ENCODE measurements around the gene NUBPL. TPM values are rescaled to one million over a fixed set of nuclear protein-coding genes. Genes with fewer than 3 reads are reported as not detected.
"Not testable (repeated sequence)": the region's sequence is repeated elsewhere in the genome, so short reads cannot be mapped to it uniquely, and the experiment has no call there.

Gene NUBPL
- total RNA-seq, 1 donor from 2014 or later: 12.5 TPM

DNA sequence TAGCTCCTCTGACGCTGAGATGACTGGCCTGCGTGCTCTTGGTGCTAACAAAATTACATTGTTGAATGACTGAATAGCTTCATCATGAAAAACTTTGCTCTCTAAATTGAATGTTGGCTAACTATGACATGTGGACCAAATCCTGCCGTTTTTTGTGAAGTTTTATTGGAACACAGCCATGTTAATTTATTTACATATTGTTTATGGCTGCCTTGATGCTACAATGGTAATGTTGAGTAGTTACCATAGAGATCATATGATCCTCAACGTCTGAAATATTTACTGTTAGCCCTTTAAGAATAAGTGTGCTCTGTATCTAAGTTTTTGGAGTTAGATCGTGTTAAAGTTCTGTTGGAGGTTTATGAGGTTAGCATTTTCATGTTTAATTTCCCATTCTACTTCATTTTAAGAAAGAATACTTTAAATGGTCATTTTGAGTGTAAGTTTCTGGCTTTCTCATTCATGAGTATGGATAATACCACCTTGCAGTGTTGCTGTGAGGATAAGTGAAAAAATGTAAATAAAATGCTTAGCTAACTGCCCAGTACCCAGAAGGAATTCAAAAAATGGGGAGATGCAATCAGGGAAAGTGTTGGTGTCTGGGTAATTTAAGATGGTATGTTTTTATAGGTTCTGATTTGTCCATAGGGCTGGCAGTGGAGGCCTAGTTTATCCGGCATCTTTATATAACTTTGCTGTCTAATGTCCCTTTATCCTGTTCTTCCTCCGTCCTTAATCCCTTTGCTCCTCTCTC, 35.3 kb downstream of the NUBPL start:
- Mint-ChIP-seq H3K36me3 (ENCODE audit: unreplicated experiment) (no peaks in the 10 kb centered on the region), H3K27me3 (ENCODE audit: unreplicated experiment) (peaks cover 2% of the 10 kb centered on the region), H3K4me1 (ENCODE audit: low read depth, unreplicated experiment) (no peaks in the 10 kb centered on the region), H3K4me3 (ENCODE audit: unreplicated experiment) (no peak overlapping the region), H3K9me3 (ENCODE audit: unreplicated experiment) (no peaks in the 10 kb centered on the region), H3K27ac (ENCODE audit: unreplicated experiment) (no peak overlapping the region)
- no peak for DNase-seq
- TF ChIP-seq, protein P1, sequence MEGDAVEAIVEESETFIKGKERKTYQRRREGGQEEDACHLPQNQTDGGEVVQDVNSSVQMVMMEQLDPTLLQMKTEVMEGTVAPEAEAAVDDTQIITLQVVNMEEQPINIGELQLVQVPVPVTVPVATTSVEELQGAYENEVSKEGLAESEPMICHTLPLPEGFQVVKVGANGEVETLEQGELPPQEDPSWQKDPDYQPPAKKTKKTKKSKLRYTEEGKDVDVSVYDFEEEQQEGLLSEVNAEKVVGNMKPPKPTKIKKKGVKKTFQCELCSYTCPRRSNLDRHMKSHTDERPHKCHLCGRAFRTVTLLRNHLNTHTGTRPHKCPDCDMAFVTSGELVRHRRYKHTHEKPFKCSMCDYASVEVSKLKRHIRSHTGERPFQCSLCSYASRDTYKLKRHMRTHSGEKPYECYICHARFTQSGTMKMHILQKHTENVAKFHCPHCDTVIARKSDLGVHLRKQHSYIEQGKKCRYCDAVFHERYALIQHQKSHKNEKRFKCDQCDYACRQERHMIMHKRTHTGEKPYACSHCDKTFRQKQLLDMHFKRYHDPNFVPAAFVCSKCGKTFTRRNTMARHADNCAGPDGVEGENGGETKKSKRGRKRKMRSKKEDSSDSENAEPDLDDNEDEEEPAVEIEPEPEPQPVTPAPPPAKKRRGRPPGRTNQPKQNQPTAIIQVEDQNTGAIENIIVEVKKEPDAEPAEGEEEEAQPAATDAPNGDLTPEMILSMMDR (IDR thresholded peaks at IDR 0.05; ENCODE audit: partially characterized antibody, unreplicated experiment): no peak

DNA sequence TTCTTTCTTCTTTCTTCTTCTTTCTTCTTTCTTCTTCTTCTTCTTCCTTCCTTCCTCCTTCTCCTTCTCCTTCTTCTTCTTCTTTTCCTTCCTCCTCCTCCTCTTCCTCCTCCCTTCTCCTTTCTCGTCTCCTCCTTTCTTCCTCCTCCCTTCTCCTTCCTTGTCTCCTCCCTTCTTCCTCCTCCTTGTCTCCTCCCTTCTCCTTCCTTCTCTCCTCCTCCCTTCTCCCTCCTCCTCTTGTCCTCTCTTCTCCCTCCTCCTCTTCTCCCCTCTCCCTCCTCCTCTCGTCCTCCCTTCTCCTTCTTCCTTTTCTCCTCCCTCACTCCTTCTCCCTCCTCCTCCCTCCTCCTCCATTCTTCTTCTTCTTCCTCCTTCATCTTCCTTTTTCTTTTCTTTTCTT, 44.5 kb downstream of the NUBPL start:
- Mint-ChIP-seq H3K27ac (ENCODE audit: unreplicated experiment) (no peak overlapping the region), H3K4me1 (ENCODE audit: low read depth, unreplicated experiment) (no peaks in the 10 kb centered on the region), H3K36me3 (ENCODE audit: unreplicated experiment) (peaks cover 17% of the 10 kb centered on the region), H3K4me3 (ENCODE audit: unreplicated experiment) (no peak overlapping the region), H3K27me3 (ENCODE audit: unreplicated experiment) (no peaks in the 10 kb centered on the region), H3K9me3 (ENCODE audit: unreplicated experiment) (no peaks in the 10 kb centered on the region)
- no peak for DNase-seq
- TF ChIP-seq, protein P1 (IDR thresholded peaks at IDR 0.05; ENCODE audit: partially characterized antibody, unreplicated experiment): no peak

DNA sequence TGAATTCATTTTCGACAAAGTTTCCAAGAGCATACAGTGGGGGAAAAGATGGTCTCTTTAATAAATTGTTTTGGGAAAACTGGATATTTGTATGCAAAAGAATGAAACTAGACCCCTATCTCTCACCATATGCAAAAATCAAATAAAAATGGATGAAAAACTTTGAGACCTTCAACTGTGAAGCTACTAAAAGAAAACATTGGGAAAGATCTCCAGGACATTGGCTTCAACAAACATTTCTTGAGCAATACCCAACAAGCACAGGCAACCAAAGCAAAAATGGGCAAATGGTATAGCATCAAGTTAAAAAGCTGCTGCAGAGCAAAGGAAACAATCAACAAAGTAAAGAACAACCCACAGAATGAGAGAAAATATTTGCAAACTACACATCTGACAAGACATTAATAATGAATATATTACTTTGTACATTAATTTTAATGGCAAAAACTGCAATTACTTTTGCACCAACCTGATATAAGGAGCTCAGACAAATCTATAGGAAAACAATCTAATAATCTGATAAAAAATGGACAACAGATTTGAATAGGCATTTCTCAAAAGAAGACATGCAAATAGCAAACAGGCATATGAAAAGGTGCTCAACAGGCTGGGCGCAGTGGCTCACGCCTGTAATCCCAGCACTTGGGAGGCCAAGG, 50.7 kb downstream of the NUBPL start:
- TF ChIP-seq, protein P1 (IDR thresholded peaks at IDR 0.05; ENCODE audit: partially characterized antibody, unreplicated experiment): no peak
- H3K27me3 Mint-ChIP-seq (ENCODE audit: unreplicated experiment): no peaks in the 10 kb centered on the region
- DNase-seq: no peak
- H3K9me3 Mint-ChIP-seq (ENCODE audit: unreplicated experiment): no peaks in the 10 kb centered on the region
- H3K36me3 Mint-ChIP-seq (ENCODE audit: unreplicated experiment): peaks cover 17% of the 10 kb centered on the region
- H3K4me1 Mint-ChIP-seq (ENCODE audit: low read depth, unreplicated experiment): no peaks in the 10 kb centered on the region
- no peak overlapping the region for H3K4me3 Mint-ChIP-seq (ENCODE audit: unreplicated experiment)
- H3K27ac Mint-ChIP-seq (ENCODE audit: unreplicated experiment): no peak overlapping the region

DNA sequence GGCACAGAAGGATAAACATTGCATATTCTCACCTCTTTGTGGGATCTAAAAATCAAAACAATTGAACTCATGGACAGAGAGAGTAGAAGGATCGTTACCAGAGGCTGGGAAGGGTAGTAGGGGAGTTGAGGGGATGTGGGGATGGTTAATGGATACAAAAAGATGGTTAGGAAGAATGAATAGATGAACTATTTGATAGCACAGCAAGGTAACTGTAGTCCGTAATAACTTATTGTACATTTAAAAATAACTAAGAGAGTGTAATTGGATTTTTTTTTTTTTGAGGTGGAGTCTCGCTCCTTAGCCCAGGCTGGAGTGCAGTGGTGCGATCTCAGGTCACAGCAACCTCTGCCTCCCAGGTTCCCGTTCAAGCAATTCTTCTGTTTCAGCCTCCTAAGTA, 52.0 kb downstream of the NUBPL start:
- no peaks in the 10 kb centered on the region for H3K4me1 Mint-ChIP-seq (ENCODE audit: low read depth, unreplicated experiment)
- H3K36me3 Mint-ChIP-seq (ENCODE audit: unreplicated experiment): peaks cover 9% of the 10 kb centered on the region
- no peaks in the 10 kb centered on the region for H3K27me3 Mint-ChIP-seq (ENCODE audit: unreplicated experiment)
- no peaks in the 10 kb centered on the region for H3K9me3 Mint-ChIP-seq (ENCODE audit: unreplicated experiment)
- no peak overlapping the region for H3K27ac Mint-ChIP-seq (ENCODE audit: unreplicated experiment)
- no peak overlapping the region for H3K4me3 Mint-ChIP-seq (ENCODE audit: unreplicated experiment)
- DNase-seq: no peak
- TF ChIP-seq, protein P1 (IDR thresholded peaks at IDR 0.05; ENCODE audit: partially characterized antibody, unreplicated experiment): no peak

DNA sequence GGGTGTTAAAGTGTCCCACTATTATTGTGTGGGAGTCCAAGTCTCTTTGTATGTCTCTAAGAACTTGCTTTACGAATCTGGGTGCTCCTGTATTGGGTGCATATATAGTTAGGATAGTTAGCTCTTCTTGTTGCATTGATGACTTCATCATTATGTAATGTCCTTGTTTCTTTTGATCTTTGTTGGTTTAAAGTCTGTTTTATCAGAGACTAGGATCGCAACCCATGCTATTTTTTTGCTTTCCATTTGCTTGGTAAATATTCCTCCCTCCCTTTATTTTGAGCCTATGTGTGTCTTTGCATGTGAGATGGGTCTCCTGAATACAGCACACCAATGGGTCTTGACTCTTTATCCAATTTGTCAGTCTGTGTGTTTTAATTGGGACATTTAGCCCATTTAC, 57.7 kb downstream of the NUBPL start:
- not testable (repeated sequence) for H3K9me3 Mint-ChIP-seq (ENCODE audit: unreplicated experiment)
- peaks cover 26% of the 10 kb centered on the region for H3K36me3 Mint-ChIP-seq (ENCODE audit: unreplicated experiment)

More for the DNA sequence above, 57.7 kb downstream of the NUBPL start:
- H3K27me3 Mint-ChIP-seq (ENCODE audit: unreplicated experiment); H3K4me1 Mint-ChIP-seq (ENCODE audit: low read depth, unreplicated experiment); DNase-seq; H3K27ac Mint-ChIP-seq (ENCODE audit: unreplicated experiment); H3K4me3 Mint-ChIP-seq (ENCODE audit: unreplicated experiment): not testable (repeated sequence)

Measured in glutamatergic neuron (in vitro differentiated cells).